WTC11 (cell line): ENCODE data around the gene FAHD2A. TPM values are rescaled to one million over a fixed set of nuclear protein-coding genes. Genes with fewer than 3 reads are reported as not detected.

ENCODE experiments used
- ATAC-seq: fragments of 200-7000 bp; cut with Tn5 transposase; 2 replicates; pipeline ENCODE4 v1.10.0; 2021; ENCODE audit warnings: mild to moderate bottlenecking, moderate library complexity
- CTCF ChIA-PET: fragments of 300-600 bp; sonication (Branson Sonifier 250); formaldehyde crosslinking; loops from one replicate; lab custom pipeline; 2021; ENCODE audit warnings: antibody characterized with exemption; lab: Charles Lee
- POLR2A ChIA-PET: fragments of 350-600 bp; sonication (Branson Sonifier 250); formaldehyde crosslinking; loops from one replicate; lab custom pipeline; 2021; ENCODE audit warnings: antibody characterized with exemption; lab: Charles Lee
- DNase-seq: peaks from one replicate; pipeline ENCODE4 v3.0.0; 2021; ENCODE audit warnings: low spot score
- H3K27ac Mint-ChIP-seq: 2 replicates; pipeline ENCODE4 v1.8.0; 2021; ENCODE audit warnings: mixed read lengths
- H3K27me3 Mint-ChIP-seq: 2 replicates; pipeline ENCODE4 v1.8.0; 2021; ENCODE audit warnings: low read depth, mild to moderate bottlenecking, moderate library complexity, mixed read lengths
- H3K36me3 Mint-ChIP-seq: 2 replicates; pipeline ENCODE4 v1.8.0; 2021; ENCODE audit warnings: mixed read lengths
- H3K4me1 Mint-ChIP-seq: 2 replicates; pipeline ENCODE4 v1.8.0; 2022; ENCODE audit warnings: mixed read lengths
- H3K4me3 Mint-ChIP-seq: 2 replicates; pipeline ENCODE4 v1.8.0; 2021; ENCODE audit warnings: mild to moderate bottlenecking, moderate library complexity, mixed read lengths
- H3K9me3 Mint-ChIP-seq: 2 replicates; pipeline ENCODE4 v1.8.0; 2021; ENCODE audit warnings: mixed read lengths
- ATF2 ChIP-seq: sonication (generic); formaldehyde crosslinking; IDR thresholded peaks from 2 replicates; pipeline ENCODE4 v1.8.1; 2022; ENCODE audit warnings: low read depth, missing genetic modification reagents, borderline replicate concordance
- CBFB ChIP-seq: sonication (generic); formaldehyde crosslinking; IDR thresholded peaks from 2 replicates; pipeline ENCODE4 v1.8.1; 2022; ENCODE audit warnings: mild to moderate bottlenecking, low read depth, missing genetic modification reagents
- E2F4 ChIP-seq: sonication (generic); formaldehyde crosslinking; IDR thresholded peaks from 2 replicates; pipeline ENCODE4 v1.8.1; 2022; ENCODE audit warnings: low read depth, mild to moderate bottlenecking, moderate library complexity, missing genetic modification reagents, borderline replicate concordance
- ERG ChIP-seq: fragments of 250-450 bp; sonication (Bioruptor Pico); IDR thresholded peaks from 2 replicates; pipeline ENCODE4 v1.8.0; 2021; ENCODE audit warnings: mild to moderate bottlenecking
- ESRRA ChIP-seq: sonication (generic); formaldehyde crosslinking; IDR thresholded peaks from 2 replicates; pipeline ENCODE4 v1.8.1; 2022; ENCODE audit warnings: mild to moderate bottlenecking, missing genetic modification reagents, borderline replicate concordance
- ETV6 ChIP-seq: sonication (generic); formaldehyde crosslinking; IDR thresholded peaks from 2 replicates; pipeline ENCODE4 v1.8.1; 2022; ENCODE audit warnings: mild to moderate bottlenecking, missing genetic modification reagents
- IRF2 ChIP-seq: sonication (generic); formaldehyde crosslinking; IDR thresholded peaks from 2 replicates; pipeline ENCODE4 v1.8.0; 2022; ENCODE audit warnings: low read depth, missing genetic modification reagents, borderline replicate concordance
- JUN ChIP-seq: sonication (generic); formaldehyde crosslinking; IDR thresholded peaks from 2 replicates; pipeline ENCODE4 v1.8.0; 2023; ENCODE audit warnings: mild to moderate bottlenecking, missing genetic modification reagents
- MXD4 ChIP-seq: fragments of 250-450 bp; sonication (Bioruptor Pico); IDR thresholded peaks from 2 replicates; pipeline ENCODE4 v1.8.0; 2021; ENCODE audit warnings: mild to moderate bottlenecking, moderate library complexity, borderline replicate concordance
- NFE2L1 ChIP-seq: sonication (generic); formaldehyde crosslinking; IDR thresholded peaks from 2 replicates; pipeline ENCODE4 v1.8.1; 2023; ENCODE audit warnings: missing genetic modification reagents
- RORB ChIP-seq: fragments of 250-450 bp; sonication (Bioruptor Pico); IDR thresholded peaks from 2 replicates; pipeline ENCODE4 v1.9.0; 2021; ENCODE audit warnings: mild to moderate bottlenecking
- TEAD4 ChIP-seq: sonication (generic); formaldehyde crosslinking; IDR thresholded peaks from 2 replicates; pipeline ENCODE4 v1.8.0; 2022; ENCODE audit warnings: mild to moderate bottlenecking, missing genetic modification reagents
- TP53 ChIP-seq: sonication (generic); formaldehyde crosslinking; IDR thresholded peaks from 2 replicates; pipeline ENCODE4 v1.8.1; 2023; ENCODE audit warnings: mild to moderate bottlenecking, missing genetic modification reagents
- ZMAT4 ChIP-seq: fragments of 250-450 bp; sonication (Bioruptor Pico); IDR thresholded peaks from 2 replicates; pipeline ENCODE4 v1.9.0; 2021; ENCODE audit warnings: mild to moderate bottlenecking
- ZNF232 ChIP-seq: sonication (generic); formaldehyde crosslinking; IDR thresholded peaks from 2 replicates; pipeline ENCODE4 v1.8.0; 2022; ENCODE audit warnings: mild to moderate bottlenecking, missing genetic modification reagents
- ZNF263 ChIP-seq: sonication (generic); formaldehyde crosslinking; IDR thresholded peaks from 2 replicates; pipeline ENCODE4 v1.8.1; 2022; ENCODE audit warnings: low read depth, mild to moderate bottlenecking, moderate library complexity, missing genetic modification reagents
- ZNF671 ChIP-seq: fragments of 250-450 bp; sonication (Bioruptor Pico); IDR thresholded peaks from 2 replicates; pipeline ENCODE4 v1.8.0; 2021; ENCODE audit warnings: mild to moderate bottlenecking
- total RNA-seq: library from RNA; stranded (reverse); gene quantifications from 3 replicates; pipeline ENCODE4 v1.2.3, GENCODE V29; 2021
- TF ChIP-seq, protein P1 (sequence below): sonication (generic); formaldehyde crosslinking; conservative IDR thresholded peaks from 2 replicates; pipeline ENCODE4 v1.8.1; 2023; ENCODE audit warnings: mild to moderate bottlenecking, low read depth, missing genetic modification reagents, moderate library complexity
- TF ChIP-seq, protein P2 (sequence below): sonication (generic); formaldehyde crosslinking; IDR thresholded peaks from 2 replicates; pipeline ENCODE4 v1.8.0; 2023; ENCODE audit warnings: mild to moderate bottlenecking, missing genetic modification reagents
- TF ChIP-seq, protein P3 (sequence below): sonication (generic); formaldehyde crosslinking; IDR thresholded peaks from 2 replicates; pipeline ENCODE4 v1.8.1; 2022; ENCODE audit warnings: mild to moderate bottlenecking, moderate library complexity, missing genetic modification reagents
- TF ChIP-seq, protein P4 (sequence below): fragments of 250-450 bp; sonication (Bioruptor Pico); conservative IDR thresholded peaks from 2 replicates; pipeline ENCODE4 v1.9.0; 2021; ENCODE audit warnings: mild to moderate bottlenecking

FAHD2A gene
- total RNA-seq, 1 experiment from 2014 or later = 47.9 TPM

DNA sequence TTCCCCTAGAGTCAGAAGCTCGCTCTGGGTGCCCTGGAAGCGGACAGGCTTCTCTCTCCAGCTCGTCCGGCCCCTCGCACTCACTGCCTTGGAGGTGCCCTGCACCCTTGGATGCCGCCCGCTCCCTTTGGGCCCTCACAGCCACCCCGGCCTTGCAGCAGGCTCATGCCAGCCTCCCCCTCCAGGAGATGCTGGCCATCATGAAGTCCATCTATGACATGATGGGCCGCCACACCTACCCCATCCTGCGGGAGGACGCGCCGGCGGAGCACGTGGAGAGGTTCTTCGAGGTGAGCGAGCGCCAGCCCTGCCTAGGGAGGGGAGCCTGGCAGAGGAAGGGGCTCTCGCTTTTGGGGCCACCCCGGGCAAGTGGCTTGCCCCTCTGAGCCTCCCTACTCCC, 20.3 kb upstream of the FAHD2A start:
- Mint-ChIP-seq H3K4me1 (peaks cover 7% of the 10 kb centered on the region), H3K9me3 (no peaks in the 10 kb centered on the region), H3K27me3 (no peaks in the 10 kb centered on the region; the same call in 1 of the 2 replicates), H3K27ac (no peak overlapping the region), H3K4me3 (no peak overlapping the region), H3K36me3 (no peaks in the 10 kb centered on the region)
- DNase-seq (no peak), ATAC-seq (no peak)
- ChIA-PET POLR2A (no interaction called here), CTCF (interaction anchor here (1.0 kb wide), 1 partner anchor 11 kb away, joined by 3 read pairs; no protein-coding TSS in a partner anchor)
- TF ChIP-seq, protein P1, sequence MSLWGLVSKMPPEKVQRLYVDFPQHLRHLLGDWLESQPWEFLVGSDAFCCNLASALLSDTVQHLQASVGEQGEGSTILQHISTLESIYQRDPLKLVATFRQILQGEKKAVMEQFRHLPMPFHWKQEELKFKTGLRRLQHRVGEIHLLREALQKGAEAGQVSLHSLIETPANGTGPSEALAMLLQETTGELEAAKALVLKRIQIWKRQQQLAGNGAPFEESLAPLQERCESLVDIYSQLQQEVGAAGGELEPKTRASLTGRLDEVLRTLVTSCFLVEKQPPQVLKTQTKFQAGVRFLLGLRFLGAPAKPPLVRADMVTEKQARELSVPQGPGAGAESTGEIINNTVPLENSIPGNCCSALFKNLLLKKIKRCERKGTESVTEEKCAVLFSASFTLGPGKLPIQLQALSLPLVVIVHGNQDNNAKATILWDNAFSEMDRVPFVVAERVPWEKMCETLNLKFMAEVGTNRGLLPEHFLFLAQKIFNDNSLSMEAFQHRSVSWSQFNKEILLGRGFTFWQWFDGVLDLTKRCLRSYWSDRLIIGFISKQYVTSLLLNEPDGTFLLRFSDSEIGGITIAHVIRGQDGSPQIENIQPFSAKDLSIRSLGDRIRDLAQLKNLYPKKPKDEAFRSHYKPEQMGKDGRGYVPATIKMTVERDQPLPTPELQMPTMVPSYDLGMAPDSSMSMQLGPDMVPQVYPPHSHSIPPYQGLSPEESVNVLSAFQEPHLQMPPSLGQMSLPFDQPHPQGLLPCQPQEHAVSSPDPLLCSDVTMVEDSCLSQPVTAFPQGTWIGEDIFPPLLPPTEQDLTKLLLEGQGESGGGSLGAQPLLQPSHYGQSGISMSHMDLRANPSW (CRISPR knock-in tag) = no peak
- TF ChIP-seq ZNF263 (CRISPR knock-in tag) (no peak), CBFB (CRISPR knock-in tag) (no peak), JUN (CRISPR knock-in tag) (no peak), TEAD4 (no peak), ETV6 (CRISPR knock-in tag) (no peak), ERG (CRISPR knock-in tag) (no peak), ZMAT4 (CRISPR knock-in tag) (no peak), RORB (CRISPR knock-in tag) (no peak), NFE2L1 (no peak), E2F4 (CRISPR knock-in tag) (no peak)
- TF ChIP-seq, protein P2, sequence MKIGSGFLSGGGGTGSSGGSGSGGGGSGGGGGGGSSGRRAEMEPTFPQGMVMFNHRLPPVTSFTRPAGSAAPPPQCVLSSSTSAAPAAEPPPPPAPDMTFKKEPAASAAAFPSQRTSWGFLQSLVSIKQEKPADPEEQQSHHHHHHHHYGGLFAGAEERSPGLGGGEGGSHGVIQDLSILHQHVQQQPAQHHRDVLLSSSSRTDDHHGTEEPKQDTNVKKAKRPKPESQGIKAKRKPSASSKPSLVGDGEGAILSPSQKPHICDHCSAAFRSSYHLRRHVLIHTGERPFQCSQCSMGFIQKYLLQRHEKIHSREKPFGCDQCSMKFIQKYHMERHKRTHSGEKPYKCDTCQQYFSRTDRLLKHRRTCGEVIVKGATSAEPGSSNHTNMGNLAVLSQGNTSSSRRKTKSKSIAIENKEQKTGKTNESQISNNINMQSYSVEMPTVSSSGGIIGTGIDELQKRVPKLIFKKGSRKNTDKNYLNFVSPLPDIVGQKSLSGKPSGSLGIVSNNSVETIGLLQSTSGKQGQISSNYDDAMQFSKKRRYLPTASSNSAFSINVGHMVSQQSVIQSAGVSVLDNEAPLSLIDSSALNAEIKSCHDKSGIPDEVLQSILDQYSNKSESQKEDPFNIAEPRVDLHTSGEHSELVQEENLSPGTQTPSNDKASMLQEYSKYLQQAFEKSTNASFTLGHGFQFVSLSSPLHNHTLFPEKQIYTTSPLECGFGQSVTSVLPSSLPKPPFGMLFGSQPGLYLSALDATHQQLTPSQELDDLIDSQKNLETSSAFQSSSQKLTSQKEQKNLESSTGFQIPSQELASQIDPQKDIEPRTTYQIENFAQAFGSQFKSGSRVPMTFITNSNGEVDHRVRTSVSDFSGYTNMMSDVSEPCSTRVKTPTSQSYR (CRISPR knock-in tag) = no peak
- TF ChIP-seq, protein P3, sequence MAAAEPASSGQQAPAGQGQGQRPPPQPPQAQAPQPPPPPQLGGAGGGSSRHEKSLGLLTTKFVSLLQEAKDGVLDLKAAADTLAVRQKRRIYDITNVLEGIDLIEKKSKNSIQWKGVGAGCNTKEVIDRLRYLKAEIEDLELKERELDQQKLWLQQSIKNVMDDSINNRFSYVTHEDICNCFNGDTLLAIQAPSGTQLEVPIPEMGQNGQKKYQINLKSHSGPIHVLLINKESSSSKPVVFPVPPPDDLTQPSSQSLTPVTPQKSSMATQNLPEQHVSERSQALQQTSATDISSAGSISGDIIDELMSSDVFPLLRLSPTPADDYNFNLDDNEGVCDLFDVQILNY (CRISPR knock-in tag) = no peak

- CTCF ChIA-PET = interaction anchor here (0.5 to 1.0 kb wide), 3 partner anchors 10 to 150 kb away, joined by 3 to 5 read pairs (median 3); no protein-coding TSS in a partner anchor
- POLR2A ChIA-PET = no interaction called here
- Mint-ChIP-seq H3K4me1 (peaks cover 7% of the 10 kb centered on the region), H3K36me3 (no peaks in the 10 kb centered on the region), H3K27me3 (peaks cover 3% of the 10 kb centered on the region; the same call in 1 of the 2 replicates), H3K4me3 (no peak overlapping the region), H3K9me3 (no peaks in the 10 kb centered on the region), H3K27ac (no peak overlapping the region)
- ATAC-seq = no peak
- DNase-seq = no peak
- TF ChIP-seq ZNF232 (CRISPR knock-in tag) = no peak
- TF ChIP-seq, protein P4, sequence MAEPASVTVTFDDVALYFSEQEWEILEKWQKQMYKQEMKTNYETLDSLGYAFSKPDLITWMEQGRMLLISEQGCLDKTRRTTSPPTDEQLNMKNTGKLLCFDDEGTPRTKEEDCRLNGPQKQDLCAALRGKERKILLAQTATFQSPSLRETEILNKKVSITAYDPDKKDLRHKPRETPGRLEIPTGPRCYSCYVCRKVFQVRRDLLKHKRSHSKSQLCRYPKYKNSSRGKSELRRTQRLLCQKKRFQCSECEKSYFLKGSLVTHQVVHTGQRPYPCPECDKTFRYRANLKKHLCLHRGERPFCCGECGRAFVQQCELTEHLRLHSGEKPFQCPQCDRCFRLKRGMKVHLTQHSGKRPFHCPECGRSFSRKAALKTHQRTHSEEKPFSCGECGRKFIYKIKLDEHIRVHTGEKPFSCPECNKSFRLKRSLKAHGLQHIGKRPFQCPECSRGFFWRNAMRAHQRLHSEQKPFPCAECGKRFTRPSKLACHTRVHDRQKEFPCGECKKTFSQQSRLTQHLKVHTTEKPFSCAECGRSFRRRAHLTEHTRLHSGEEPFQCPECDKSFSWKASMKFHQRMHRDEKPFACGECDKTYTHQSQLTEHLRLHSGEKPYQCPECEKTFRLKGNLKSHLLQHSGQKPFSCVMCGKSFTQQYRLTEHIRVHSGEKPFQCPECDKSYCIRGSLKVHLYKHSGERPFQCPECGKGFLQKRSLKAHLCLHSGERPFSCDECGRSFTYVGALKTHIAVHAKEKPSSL = no peak
- TF ChIP-seq ATF2 (CRISPR knock-in tag) = no peak
- no peak for TF ChIP-seq ZNF671
- no peak for TF ChIP-seq IRF2 (CRISPR knock-in tag)
- TF ChIP-seq MXD4 = no peak
- TF ChIP-seq TP53 (CRISPR knock-in tag) = no peak
- no peak for TF ChIP-seq NFE2L1
- no peak for TF ChIP-seq ESRRA (CRISPR knock-in tag)
Observed at GRCh38 chr2:95382686-95383634, 19.5 kb upstream of the FAHD2A start.
